Occipital lobe (tissue), 2 donors: Measurements from ENCODE around the gene DTL. TPM values are rescaled to one million over a fixed set of nuclear protein-coding genes. Genes with fewer than 3 reads are reported as not detected.

Source experiments
- DNase-seq: peaks from one replicate; lab custom pipeline; 2025; lab: John Stamatoyannopoulos, UW
- total RNA-seq: library from RNA; depleted of rRNA; stranded (reverse); fragments of >200 nt; gene quantifications from one replicate; pipeline ENCODE4 v1.2.3, GENCODE V29; 2014

Gene DTL
- total RNA-seq, 1 donor from 2014 or later = 2.7 TPM

- DNase-seq = no peak
Measured at GRCh38 chr1:212089560-212090163, 54.1 kb downstream of the DTL start.

GRCh38 chr1:212091438-212092121 lies 56.0 kb downstream of the DTL start:
- DNase-seq = no peak

- DNase-seq = no peak
Measured at GRCh38 chr1:212097360-212097759, 61.8 kb downstream of the DTL start.

GRCh38 chr1:212098310-212098709 lies 62.8 kb downstream of the DTL start:
- no peak for DNase-seq

GRCh38 chr1:212098771-212099170 lies 63.2 kb downstream of the DTL start:
- DNase-seq = no peak

- DNase-seq = no peak
Measured at GRCh38 chr1:212101251-212101650, 65.7 kb downstream of the DTL start.

GRCh38 chr1:212101735-212102134 lies 66.2 kb downstream of the DTL start:
- no peak for DNase-seq

- DNase-seq = no peak
Measured at GRCh38 chr1:212104586-212105325, 69.2 kb downstream of the DTL start.

- DNase-seq = no peak
Measured at GRCh38 chr1:212106286-212106792, 70.8 kb downstream of the DTL start.

- DNase-seq = no peak
Measured at GRCh38 chr1:212107481-212107880, 71.9 kb downstream of the DTL start.

- no peak for DNase-seq
Measured at GRCh38 chr1:212108187-212108586, 72.6 kb downstream of the DTL start.

GRCh38 chr1:212108981-212109380 lies 73.4 kb downstream of the DTL start:
- no peak for DNase-seq

- DNase-seq = no peak
Measured at GRCh38 chr1:212109728-212110127, 74.2 kb downstream of the DTL start.

GRCh38 chr1:212110617-212111016 lies 75.1 kb downstream of the DTL start:
- DNase-seq = no peak

- DNase-seq = no peak
Measured at GRCh38 chr1:212111536-212111935, 76.0 kb downstream of the DTL start.

- no peak for DNase-seq
Measured at GRCh38 chr1:212113706-212114105, 78.2 kb downstream of the DTL start.

- DNase-seq = no peak
Measured at GRCh38 chr1:212118167-212118871, 82.8 kb downstream of the DTL start.

- no peak for DNase-seq
Measured at GRCh38 chr1:212118872-212119260, 83.3 kb downstream of the DTL start.

- DNase-seq = no peak
Measured at GRCh38 chr1:212119397-212119837, 83.9 kb downstream of the DTL start.

- no peak for DNase-seq
Measured at GRCh38 chr1:212119863-212120262, 84.3 kb downstream of the DTL start.

- DNase-seq = no peak
Measured at GRCh38 chr1:212121779-212122178, 86.2 kb downstream of the DTL start.
